HG03439 (cell line): ENCODE data around the gene PCID2.
A peak's percentile ranks its signal among the peaks of the same experiment; 100 is the strongest.

Source experiments
- ATAC-seq: cut with Tn5 transposase; IDR thresholded peaks from one replicate; pipeline ENCODE4 v1.9.1; 2021; ENCODE audit warnings: mild to moderate bottlenecking, moderate library complexity; ENCODE audit not compliant: unreplicated experiment

PCID2 gene

GRCh38 chr13:113187883-113188665 lies 20.4 kb downstream of the PCID2 start:
- no peak for ATAC-seq

GRCh38 chr13:113187263-113187669 lies 21.2 kb downstream of the PCID2 start:
- no peak for ATAC-seq

- peak; percentile 94 for ATAC-seq
Measured at GRCh38 chr13:113186061-113186900, 22.2 kb downstream of the PCID2 start.

- no peak for ATAC-seq
Measured at GRCh38 chr13:113184568-113185440, 23.7 kb downstream of the PCID2 start.

GRCh38 chr13:113183450-113184129 lies 24.9 kb downstream of the PCID2 start:
- ATAC-seq: no peak

GRCh38 chr13:113182046-113182445 lies 26.4 kb downstream of the PCID2 start:
- no peak for ATAC-seq

GRCh38 chr13:113179374-113180230 lies 28.9 kb downstream of the PCID2 start:
- ATAC-seq: no peak

GRCh38 chr13:113178896-113179167 lies 29.6 kb downstream of the PCID2 start:
- no peak for ATAC-seq

GRCh38 chr13:113178070-113178895 lies 30.2 kb downstream of the PCID2 start:
- no peak for ATAC-seq

- ATAC-seq: no peak
Measured at GRCh38 chr13:113176822-113177221, 31.6 kb downstream of the PCID2 start.

GRCh38 chr13:113176280-113176679 lies 32.2 kb downstream of the PCID2 start:
- ATAC-seq: no peak

- ATAC-seq: no peak
Measured at GRCh38 chr13:113172419-113172926, 36.0 kb downstream of the PCID2 start.

- no peak for ATAC-seq
Measured at GRCh38 chr13:113171250-113172125, 37.0 kb downstream of the PCID2 start.

- ATAC-seq: no peak
Measured at GRCh38 chr13:113170511-113170910, 38.0 kb downstream of the PCID2 start.

- ATAC-seq: no peak
Measured at GRCh38 chr13:113169277-113170272, 38.9 kb downstream of the PCID2 start.

- no peak for ATAC-seq
Measured at GRCh38 chr13:113168211-113168610, 40.3 kb downstream of the PCID2 start.

GRCh38 chr13:113167575-113167974 lies 40.9 kb downstream of the PCID2 start:
- no peak for ATAC-seq
